Retina (tissue), 1 donor: ENCODE results near the gene PGPEP1.

Experiments used
- DNase-seq: peaks from one replicate; pipeline ENCODE4 v3.0.0-alpha.2; 2016

Gene PGPEP1

GRCh38 chr19:18340190-18340989, at the start of gene PGPEP1:
PGPEP1 (plus strand) TSS chr19:18340598; CDS start chr19:18340682, 84 bp downstream.
- peak; percentile 69 for DNase-seq

GRCh38 chr19:18291019-18291524, 49.3 kb upstream of the PGPEP1 start:
- DNase-seq = no peak

- DNase-seq = peak; percentile 93
Observed at GRCh38 chr19:18291590-18292461, 48.6 kb upstream of the PGPEP1 start.

- no peak for DNase-seq
Observed at GRCh38 chr19:18292462-18292809, 48.0 kb upstream of the PGPEP1 start.

- DNase-seq = peak; percentile 69
Observed at GRCh38 chr19:18292810-18293641, 47.4 kb upstream of the PGPEP1 start.

GRCh38 chr19:18293642-18294466, 46.5 kb upstream of the PGPEP1 start:
- DNase-seq = no peak

GRCh38 chr19:18294467-18294864, 45.9 kb upstream of the PGPEP1 start:
- DNase-seq = peak; percentile 64

GRCh38 chr19:18295034-18295451, 45.4 kb upstream of the PGPEP1 start:
- DNase-seq = no peak

GRCh38 chr19:18297308-18297707, 43.1 kb upstream of the PGPEP1 start:
- DNase-seq = no peak

GRCh38 chr19:18298601-18299000, 41.8 kb upstream of the PGPEP1 start:
- no peak for DNase-seq

- no peak for DNase-seq
Observed at GRCh38 chr19:18299654-18300053, 40.7 kb upstream of the PGPEP1 start.

- DNase-seq = no peak
Observed at GRCh38 chr19:18300930-18301717, 39.3 kb upstream of the PGPEP1 start.

- DNase-seq = no peak
Observed at GRCh38 chr19:18301718-18302111, 38.7 kb upstream of the PGPEP1 start.

- peak; percentile 58 for DNase-seq
Observed at GRCh38 chr19:18304208-18304457, 36.3 kb upstream of the PGPEP1 start.

- DNase-seq = peak; percentile 82
Observed at GRCh38 chr19:18304458-18305310, 35.7 kb upstream of the PGPEP1 start.

GRCh38 chr19:18306209-18306887, 34.0 kb upstream of the PGPEP1 start:
- no peak for DNase-seq

GRCh38 chr19:18306888-18307260, 33.5 kb upstream of the PGPEP1 start:
- DNase-seq = no peak

GRCh38 chr19:18307271-18307681, 33.1 kb upstream of the PGPEP1 start:
- DNase-seq = no peak

GRCh38 chr19:18308051-18308947, 32.1 kb upstream of the PGPEP1 start:
- no peak for DNase-seq
